GM12865 (cell line): ENCODE data around the gene S100A2.

Source experiments
- DNase-seq: peaks from one replicate; pipeline ENCODE4 v3.0.0; 2010; ENCODE audit warnings: low read depth
- H3K4me3 ChIP-seq: 2 replicates; pipeline ENCODE4 v1.5.1; 2011; ENCODE audit warnings: mild to moderate bottlenecking, low read depth, low read length, control low read depth
- TF ChIP-seq, protein P1 (sequence below): IDR thresholded peaks from 2 replicates; pipeline ENCODE4 v1.5.1; 2011; ENCODE audit warnings: low read length, control low read depth, low read depth, inconsistent platforms; ENCODE audit not compliant: insufficient read depth; ENCODE audit errors: missing control alignments

S100A2 gene

DNA sequence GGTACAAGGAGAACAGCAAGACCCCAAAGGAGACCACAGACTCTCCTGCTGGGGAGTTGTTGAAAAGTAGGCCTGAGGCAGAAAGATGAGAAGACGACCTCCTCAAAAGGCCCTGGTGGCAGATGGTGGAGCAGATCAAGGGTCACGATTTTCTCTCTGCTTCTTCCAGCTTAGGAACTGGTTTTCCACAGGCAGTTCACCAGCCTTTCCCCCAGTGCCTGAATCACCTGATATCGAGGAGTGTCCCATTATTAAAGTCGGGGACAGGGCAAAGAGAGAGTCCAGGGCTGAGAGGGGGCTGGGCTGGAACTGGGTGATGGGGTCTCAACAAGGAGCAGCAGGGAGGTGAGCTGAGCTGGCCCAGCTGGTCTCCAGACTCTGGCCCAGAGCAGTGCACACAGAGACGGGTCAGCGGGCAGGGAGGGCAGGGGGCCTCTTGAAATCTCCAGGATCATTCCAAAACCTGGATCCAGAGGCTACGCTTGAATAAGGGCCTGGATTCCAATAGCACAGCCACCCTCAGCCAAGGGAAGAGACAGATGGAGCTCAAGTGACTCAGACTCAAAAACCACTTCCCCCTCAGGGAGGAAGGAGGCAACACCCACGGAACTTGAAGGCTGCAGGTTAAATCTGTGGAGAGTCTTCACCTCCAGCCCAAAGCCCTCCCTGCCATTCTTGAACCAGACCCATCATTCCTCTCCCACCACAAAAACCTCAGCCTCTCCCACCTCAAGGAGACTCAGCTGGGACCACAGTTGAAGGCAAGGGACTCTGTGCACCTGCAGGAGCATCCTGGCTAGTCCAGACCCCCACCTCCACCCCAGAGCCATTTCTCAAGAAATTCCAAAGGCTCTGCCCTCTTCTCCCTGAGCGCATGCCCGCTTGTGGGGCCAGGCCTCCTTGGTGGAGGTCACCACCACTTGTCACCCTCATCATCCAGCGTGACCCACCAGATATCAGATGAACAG is 25.0 kb downstream of the S100A2 start, which contains the start of gene S100A5:
TSS of gene S100A5 (minus strand) at position 541 of the 968 bp plus-strand sequence. CDS start 743 bp downstream, outside the sequence.
- peak; percentile 26 for DNase-seq
- no peak within 1 kb of the TSS for H3K4me3 ChIP-seq
- TF ChIP-seq, protein P1, sequence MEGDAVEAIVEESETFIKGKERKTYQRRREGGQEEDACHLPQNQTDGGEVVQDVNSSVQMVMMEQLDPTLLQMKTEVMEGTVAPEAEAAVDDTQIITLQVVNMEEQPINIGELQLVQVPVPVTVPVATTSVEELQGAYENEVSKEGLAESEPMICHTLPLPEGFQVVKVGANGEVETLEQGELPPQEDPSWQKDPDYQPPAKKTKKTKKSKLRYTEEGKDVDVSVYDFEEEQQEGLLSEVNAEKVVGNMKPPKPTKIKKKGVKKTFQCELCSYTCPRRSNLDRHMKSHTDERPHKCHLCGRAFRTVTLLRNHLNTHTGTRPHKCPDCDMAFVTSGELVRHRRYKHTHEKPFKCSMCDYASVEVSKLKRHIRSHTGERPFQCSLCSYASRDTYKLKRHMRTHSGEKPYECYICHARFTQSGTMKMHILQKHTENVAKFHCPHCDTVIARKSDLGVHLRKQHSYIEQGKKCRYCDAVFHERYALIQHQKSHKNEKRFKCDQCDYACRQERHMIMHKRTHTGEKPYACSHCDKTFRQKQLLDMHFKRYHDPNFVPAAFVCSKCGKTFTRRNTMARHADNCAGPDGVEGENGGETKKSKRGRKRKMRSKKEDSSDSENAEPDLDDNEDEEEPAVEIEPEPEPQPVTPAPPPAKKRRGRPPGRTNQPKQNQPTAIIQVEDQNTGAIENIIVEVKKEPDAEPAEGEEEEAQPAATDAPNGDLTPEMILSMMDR = no peak

GRCh38 chr1:153539395-153540093 is 26.1 kb downstream of the S100A2 start:
- TF ChIP-seq, protein P1 = no peak
- no peak for DNase-seq
- no peak overlapping the region for H3K4me3 ChIP-seq

GRCh38 chr1:153538315-153538821 is 27.3 kb downstream of the S100A2 start:
- TF ChIP-seq, protein P1 = no peak
- peak; percentile 17 for DNase-seq
- H3K4me3 ChIP-seq = no peak overlapping the region

DNA sequence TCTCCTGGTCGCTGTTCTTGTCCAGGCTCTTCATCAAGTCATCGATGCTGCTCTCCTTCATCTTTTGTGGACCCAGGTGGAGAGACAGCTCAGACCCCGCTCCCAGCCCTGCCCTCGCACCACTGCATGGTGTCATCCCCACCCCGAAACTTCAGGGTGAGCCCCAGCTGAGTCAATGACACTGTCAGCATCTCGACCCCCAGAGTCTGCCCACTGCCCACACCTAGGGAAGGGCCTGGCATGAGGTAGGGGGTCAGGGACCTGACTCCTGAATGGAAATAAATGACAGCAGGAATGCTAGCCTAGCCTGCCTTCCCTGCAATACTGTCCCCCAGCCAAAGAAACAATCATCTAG is 28.3 kb downstream of the S100A2 start:
- TF ChIP-seq, protein P1 = no peak
- no peak overlapping the region for H3K4me3 ChIP-seq
- no peak for DNase-seq

GRCh38 chr1:153536671-153537375 is 28.8 kb downstream of the S100A2 start:
- DNase-seq = no peak
- H3K4me3 ChIP-seq = no peak overlapping the region
- TF ChIP-seq, protein P1 = no peak

GRCh38 chr1:153536012-153536670 is 29.5 kb downstream of the S100A2 start:
- peak; percentile 37 for DNase-seq
- H3K4me3 ChIP-seq = peak overlapping the region; percentile 51
- TF ChIP-seq, protein P1 = no peak
